GM18519 (cell line): ENCODE measurements around the gene PPARG.
A peak's percentile ranks its signal among the peaks of the same experiment; 100 is the strongest.
"Not testable (repeated sequence)": the region's sequence is repeated elsewhere in the genome, so short reads cannot be mapped to it uniquely, and the experiment has no call there.

Experiments used
- ATAC-seq: cut with Tn5 transposase; IDR thresholded peaks from one replicate; pipeline ENCODE4 v1.9.1; 2021; ENCODE audit warnings: mild to moderate bottlenecking, moderate library complexity; ENCODE audit not compliant: unreplicated experiment, low FRiP score

Gene PPARG

GRCh38 chr3:12370758-12371157 is 81.9 kb downstream of the PPARG start:
- no peak for ATAC-seq

- ATAC-seq = no peak
These were observed 82.8 kb downstream of the PPARG start for GRCh38 chr3:12371525-12372140.

- ATAC-seq = no peak
These were observed 83.9 kb downstream of the PPARG start for GRCh38 chr3:12372741-12373280.

GRCh38 chr3:12375572-12375971 is 86.7 kb downstream of the PPARG start:
- ATAC-seq = no peak

GRCh38 chr3:12379640-12380429 is 91.0 kb downstream of the PPARG start:
- no peak for ATAC-seq

- ATAC-seq = no peak
These were observed 91.6 kb downstream of the PPARG start for GRCh38 chr3:12380461-12380860.

- no peak for ATAC-seq
These were observed 92.3 kb downstream of the PPARG start for GRCh38 chr3:12381199-12381598.

- no peak for ATAC-seq
These were observed 94.3 kb downstream of the PPARG start for GRCh38 chr3:12383218-12383617.

GRCh38 chr3:12384451-12385233 is 95.8 kb downstream of the PPARG start:
- no peak for ATAC-seq

GRCh38 chr3:12386514-12387291 is 97.8 kb downstream of the PPARG start:
- not testable (repeated sequence) for ATAC-seq

GRCh38 chr3:12388185-12388584 is 99.3 kb downstream of the PPARG start:
- ATAC-seq = no peak

GRCh38 chr3:12392101-12392878 is 103.4 kb downstream of the PPARG start:
- no peak for ATAC-seq

GRCh38 chr3:12393894-12394293 is 105.0 kb downstream of the PPARG start:
- no peak for ATAC-seq

GRCh38 chr3:12394569-12395271 is 105.8 kb downstream of the PPARG start:
- peak; percentile 3 for ATAC-seq

GRCh38 chr3:12395349-12396012 is 106.6 kb downstream of the PPARG start:
- peak; percentile 92 for ATAC-seq

GRCh38 chr3:12396471-12396870 is 107.6 kb downstream of the PPARG start:
- ATAC-seq = no peak

GRCh38 chr3:12399226-12399625 is 110.4 kb downstream of the PPARG start:
- no peak for ATAC-seq

- ATAC-seq = no peak
These were observed 111.8 kb downstream of the PPARG start for GRCh38 chr3:12400616-12401194.
